GM18861 (cell line): ENCODE results near the gene FBXL7.

Experiments
- ATAC-seq: cut with Tn5 transposase; IDR thresholded peaks from one replicate; pipeline ENCODE4 v1.9.1; 2021; ENCODE audit not compliant: unreplicated experiment

Gene FBXL7

GRCh38 chr5:15647251-15647650 lies 147.3 kb downstream of the FBXL7 start:
- ATAC-seq, result no peak

- no peak for ATAC-seq
Measured at GRCh38 chr5:15650266-15650665, 150.3 kb downstream of the FBXL7 start.

GRCh38 chr5:15654779-15655178 lies 154.8 kb downstream of the FBXL7 start:
- ATAC-seq, result no peak

GRCh38 chr5:15655683-15656082 lies 155.7 kb downstream of the FBXL7 start:
- ATAC-seq, result no peak

- no peak for ATAC-seq
Measured at GRCh38 chr5:15664961-15665360, 165.0 kb downstream of the FBXL7 start.

- no peak for ATAC-seq
Measured at GRCh38 chr5:15669826-15670225, 169.8 kb downstream of the FBXL7 start.

GRCh38 chr5:15674716-15675115 lies 174.7 kb downstream of the FBXL7 start:
- ATAC-seq, result no peak

GRCh38 chr5:15676591-15676990 lies 176.6 kb downstream of the FBXL7 start:
- ATAC-seq, result no peak

GRCh38 chr5:15679161-15679560 lies 179.2 kb downstream of the FBXL7 start:
- ATAC-seq, result no peak

GRCh38 chr5:15680455-15680854 lies 180.5 kb downstream of the FBXL7 start:
- ATAC-seq, result no peak

- no peak for ATAC-seq
Measured at GRCh38 chr5:15682122-15682521, 182.1 kb downstream of the FBXL7 start.

- no peak for ATAC-seq
Measured at GRCh38 chr5:15682566-15682965, 182.6 kb downstream of the FBXL7 start.

GRCh38 chr5:15683332-15683731 lies 183.4 kb downstream of the FBXL7 start:
- ATAC-seq, result no peak

- no peak for ATAC-seq
Measured at GRCh38 chr5:15687401-15687800, 187.4 kb downstream of the FBXL7 start.

- ATAC-seq, result no peak
Measured at GRCh38 chr5:15689836-15690235, 189.9 kb downstream of the FBXL7 start.

- ATAC-seq, result no peak
Measured at GRCh38 chr5:15690611-15691010, 190.6 kb downstream of the FBXL7 start.

GRCh38 chr5:15691521-15691920 lies 191.5 kb downstream of the FBXL7 start:
- no peak for ATAC-seq

- no peak for ATAC-seq
Measured at GRCh38 chr5:15692706-15693381, 192.9 kb downstream of the FBXL7 start.

- no peak for ATAC-seq
Measured at GRCh38 chr5:15693382-15693728, 193.4 kb downstream of the FBXL7 start.

- ATAC-seq, result no peak
Measured at GRCh38 chr5:15693933-15694332, 194.0 kb downstream of the FBXL7 start.

GRCh38 chr5:15694696-15695214 lies 194.8 kb downstream of the FBXL7 start:
- ATAC-seq, result no peak

- ATAC-seq, result no peak
Measured at GRCh38 chr5:15695215-15695731, 195.3 kb downstream of the FBXL7 start.

GRCh38 chr5:15700373-15700772 lies 200.4 kb downstream of the FBXL7 start:
- no peak for ATAC-seq
